Activated naive CD4-positive, alpha-beta T cell (primary cell): ENCODE results near the gene PRKCB.
"Not testable (repeated sequence)": the region's sequence is repeated elsewhere in the genome, so short reads cannot be mapped to it uniquely, and the experiment has no call there.

ENCODE experiments used
- DNase-seq, 4 experiments: peaks; one replicate each; lab custom pipeline; 2025; lab: John Stamatoyannopoulos, UW

The PRKCB gene

DNA sequence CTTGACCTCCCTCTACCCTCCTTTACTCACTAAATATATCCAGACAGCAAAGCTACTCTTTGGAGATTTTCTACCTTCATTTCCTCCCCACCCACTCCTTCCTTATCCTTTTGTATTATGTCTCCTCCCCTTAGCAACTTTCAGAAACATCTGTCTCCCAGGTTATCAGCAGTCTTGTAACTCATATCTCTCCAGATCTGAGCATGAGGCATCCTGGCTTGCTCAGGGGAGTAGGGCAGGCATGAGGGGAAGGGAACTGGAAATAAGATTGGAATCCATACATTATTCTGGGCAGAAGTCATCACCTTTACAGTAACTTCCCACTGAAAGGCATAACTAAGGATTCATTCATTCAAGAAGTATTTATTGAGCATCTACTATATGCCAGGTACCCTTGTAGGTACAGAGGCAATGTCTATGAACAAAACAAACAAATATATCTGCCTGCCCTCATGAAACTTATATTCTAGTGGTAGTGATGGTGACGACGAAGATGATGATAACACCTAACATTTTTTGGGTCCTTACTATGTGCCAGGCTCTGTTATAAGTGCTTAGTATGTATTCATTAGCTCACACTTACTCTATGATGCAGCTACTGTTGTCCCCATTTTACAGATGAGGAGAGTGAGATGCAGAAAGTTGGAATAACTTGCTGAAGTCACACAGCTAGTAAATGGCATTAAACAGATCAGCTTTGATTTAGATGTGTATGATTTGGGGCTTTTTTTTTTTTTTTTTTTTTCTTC lies 296.4 kb downstream of the PRKCB start:
- DNase-seq, result no peak

DNA sequence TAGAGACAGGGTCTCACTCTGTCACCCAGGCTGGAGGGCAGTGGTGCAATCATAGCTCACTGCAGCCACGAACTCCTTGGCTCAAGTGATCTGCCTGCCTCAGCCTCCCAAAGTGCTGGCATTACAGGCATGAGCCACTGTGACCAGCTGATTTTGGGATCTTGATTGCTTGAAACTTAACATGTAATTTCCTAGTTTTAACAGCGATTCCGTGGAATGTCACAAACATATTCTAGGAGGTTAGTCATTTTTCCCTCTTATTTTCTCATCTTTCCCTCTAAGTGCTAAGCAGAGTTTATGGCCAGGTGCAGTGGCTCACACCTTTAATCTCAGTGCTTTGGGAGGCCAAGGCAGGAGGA lies 297.0 kb downstream of the PRKCB start:
- DNase-seq, result no peak

GRCh38 chr16:24135624-24136565 lies 300.1 kb downstream of the PRKCB start:
- no peak for DNase-seq

- DNase-seq, result no peak
Measured at GRCh38 chr16:24138024-24138423, 302.2 kb downstream of the PRKCB start.

- DNase-seq, result no peak
Measured at GRCh38 chr16:24138575-24138974, 302.8 kb downstream of the PRKCB start.

DNA sequence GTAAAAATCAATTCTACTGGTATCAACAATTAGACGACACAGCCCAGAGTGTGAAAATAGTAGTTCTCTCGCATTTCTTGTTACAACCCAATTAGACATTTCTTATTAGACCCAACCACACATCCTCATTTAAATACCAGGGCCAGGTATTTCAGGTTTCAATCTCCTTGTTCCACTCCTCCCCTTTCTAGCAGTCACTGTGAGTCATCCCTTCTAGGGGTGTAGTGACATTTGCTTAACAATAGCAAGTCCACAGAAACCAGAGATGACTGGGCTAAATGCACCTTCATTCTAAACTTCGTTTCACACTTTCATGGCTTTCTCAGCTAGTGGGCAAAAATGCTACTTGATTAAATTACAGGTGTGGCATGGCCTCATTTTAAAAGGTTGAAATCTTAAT lies 303.5 kb downstream of the PRKCB start:
- DNase-seq, result no peak

- DNase-seq, result no peak
Measured at GRCh38 chr16:24140730-24141129, 304.9 kb downstream of the PRKCB start.

DNA sequence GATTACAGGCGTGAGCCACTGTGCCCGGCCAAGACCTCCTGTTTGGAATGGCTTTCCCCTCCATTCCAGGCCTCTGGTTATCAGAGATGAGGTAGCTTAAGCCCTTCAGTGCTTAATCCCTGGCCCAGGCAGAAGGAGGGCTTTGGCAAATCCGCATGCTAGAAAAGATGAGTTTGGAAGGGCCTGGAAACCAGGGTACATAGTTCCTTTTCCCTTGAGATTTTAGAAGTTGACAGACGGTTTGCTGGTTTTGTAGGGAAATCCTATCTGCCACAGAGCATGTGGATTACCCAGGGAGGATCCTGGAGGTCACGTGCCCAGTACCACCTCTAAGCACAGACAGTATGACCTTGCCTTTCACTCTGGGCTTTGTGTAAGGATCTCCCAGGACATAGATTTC lies 305.7 kb downstream of the PRKCB start:
- DNase-seq, result no peak

GRCh38 chr16:24141917-24142316 lies 306.1 kb downstream of the PRKCB start:
- DNase-seq, result no peak

DNA sequence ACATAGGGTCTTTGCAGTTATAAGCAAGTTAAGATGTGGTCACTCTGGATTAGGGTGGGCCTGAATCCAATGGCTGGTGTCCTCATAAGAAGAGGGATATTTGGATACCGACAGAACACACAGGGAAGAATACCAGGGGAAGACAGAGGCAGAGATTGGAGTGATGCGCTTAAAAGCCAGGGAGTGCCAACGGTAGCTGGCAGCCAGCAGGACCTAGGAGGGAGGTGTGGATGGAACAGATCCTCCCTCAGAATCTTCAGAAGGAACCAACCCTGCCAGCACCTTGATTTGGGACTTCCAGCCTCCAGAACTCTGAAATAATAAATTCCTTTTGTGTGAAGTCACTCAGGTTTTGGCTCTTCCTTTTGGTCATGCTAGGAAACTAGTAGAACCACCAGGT lies 310.1 kb downstream of the PRKCB start:
- DNase-seq, result no peak

- no peak for DNase-seq
Measured at GRCh38 chr16:24146518-24146917, 310.7 kb downstream of the PRKCB start.

DNA sequence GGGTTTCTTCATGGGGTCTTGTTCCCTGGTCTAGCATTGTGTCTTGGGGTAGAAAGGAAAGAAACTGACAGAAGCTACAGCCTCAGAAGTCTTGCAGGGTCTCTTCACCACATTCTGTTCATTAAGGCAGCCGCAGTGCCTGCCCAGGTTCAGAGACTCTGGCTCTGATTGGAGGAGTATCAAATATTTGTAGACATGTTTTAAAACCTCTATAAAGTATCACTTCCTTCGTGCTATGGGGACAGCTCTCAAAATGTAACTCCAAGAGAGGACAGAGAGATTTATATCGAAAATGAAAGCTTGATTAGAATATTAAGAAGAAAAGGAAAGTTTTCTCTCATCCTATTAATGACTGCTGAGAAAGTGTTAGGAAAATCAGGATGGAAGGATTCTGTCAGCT lies 313.3 kb downstream of the PRKCB start:
- no peak for DNase-seq

- no peak for DNase-seq
Measured at GRCh38 chr16:24150282-24150681, 314.5 kb downstream of the PRKCB start.

DNA sequence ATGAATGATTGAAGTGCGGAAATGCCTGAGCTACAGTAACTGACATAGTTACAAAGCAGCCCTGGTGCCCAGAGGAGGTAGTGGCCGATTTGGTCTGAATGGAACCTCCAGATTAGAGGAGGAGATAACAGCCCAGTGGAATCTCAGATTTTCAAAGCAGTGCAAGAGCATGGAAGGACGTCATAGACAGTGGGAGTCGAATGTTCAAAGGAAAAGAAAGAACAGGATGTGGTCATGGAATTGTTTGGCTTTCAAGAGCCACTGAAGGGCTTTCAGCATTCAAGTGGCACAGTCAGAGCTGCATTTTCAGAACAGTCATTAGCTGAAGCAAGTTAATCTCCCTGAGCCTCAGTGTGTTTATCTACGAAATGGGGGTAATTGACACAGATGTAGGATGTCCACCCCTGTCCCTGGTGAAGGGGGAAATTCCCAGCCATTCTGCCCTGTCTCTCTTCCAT lies 315.7 kb downstream of the PRKCB start:
- peak in 1 of 4 experiments; percentile 1 for DNase-seq

DNA sequence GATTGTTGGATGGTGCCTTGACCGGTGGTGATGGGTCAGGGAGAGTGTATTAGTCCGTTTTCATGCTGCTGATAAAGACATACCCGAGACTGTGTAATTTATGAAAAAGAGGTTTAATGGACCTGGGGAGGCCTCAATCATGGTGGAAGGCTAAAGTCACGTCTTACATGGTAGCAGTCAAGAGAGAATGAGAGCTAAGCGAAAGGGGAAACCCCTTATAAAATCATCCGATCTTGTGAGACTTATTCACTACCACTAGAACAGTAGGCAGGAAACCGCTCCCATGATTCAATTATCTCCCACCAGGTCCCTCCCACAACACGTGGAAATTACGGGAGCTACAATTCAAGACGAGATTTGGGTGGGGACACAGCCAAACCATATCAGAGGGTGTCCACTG lies 316.3 kb downstream of the PRKCB start:
- not testable (repeated sequence) for DNase-seq

DNA sequence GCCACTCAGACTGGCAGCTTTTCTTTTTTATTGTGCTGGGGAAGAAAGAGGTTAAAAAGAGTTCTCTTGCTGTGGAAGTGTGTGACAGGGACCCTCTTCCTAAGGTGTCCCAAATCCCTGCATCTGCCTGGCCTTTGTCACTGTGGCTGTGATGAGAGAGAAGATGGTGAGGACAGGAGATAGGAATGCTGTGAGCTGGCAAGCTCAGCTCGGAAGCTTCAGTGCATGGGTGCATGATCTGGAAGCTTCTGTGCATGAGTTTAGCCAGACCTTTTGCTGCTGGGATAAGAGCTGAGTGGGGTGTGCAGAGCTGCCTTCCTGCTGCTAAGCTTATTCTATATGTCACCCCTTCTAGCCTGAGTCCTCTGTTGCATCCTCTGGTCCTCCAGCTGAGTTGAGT lies 317.0 kb downstream of the PRKCB start:
- DNase-seq, result no peak

- no peak for DNase-seq
Measured at GRCh38 chr16:24156777-24157176, 321.0 kb downstream of the PRKCB start.

- DNase-seq, result no peak
Measured at GRCh38 chr16:24163935-24164334, 328.2 kb downstream of the PRKCB start.

DNA sequence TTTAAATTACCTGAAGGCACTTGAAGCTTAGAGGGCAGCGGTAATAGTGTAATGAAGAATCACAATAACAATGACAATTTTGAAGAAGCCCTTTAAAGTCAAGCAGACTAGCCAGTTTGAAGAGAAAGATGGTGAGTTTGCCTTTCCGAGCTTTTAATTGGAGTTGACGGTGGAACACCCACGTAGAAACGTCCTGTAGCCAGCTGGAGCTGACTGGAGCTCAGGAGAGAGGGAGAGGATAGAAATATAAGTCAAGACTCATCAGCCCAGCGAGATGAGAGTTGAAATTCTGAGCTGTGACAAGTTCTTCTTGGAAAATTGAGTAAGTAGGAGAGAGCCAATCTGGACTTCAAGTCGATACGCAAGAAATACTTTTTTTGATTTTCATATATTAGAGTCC lies 328.6 kb downstream of the PRKCB start:
- DNase-seq, result no peak

DNA sequence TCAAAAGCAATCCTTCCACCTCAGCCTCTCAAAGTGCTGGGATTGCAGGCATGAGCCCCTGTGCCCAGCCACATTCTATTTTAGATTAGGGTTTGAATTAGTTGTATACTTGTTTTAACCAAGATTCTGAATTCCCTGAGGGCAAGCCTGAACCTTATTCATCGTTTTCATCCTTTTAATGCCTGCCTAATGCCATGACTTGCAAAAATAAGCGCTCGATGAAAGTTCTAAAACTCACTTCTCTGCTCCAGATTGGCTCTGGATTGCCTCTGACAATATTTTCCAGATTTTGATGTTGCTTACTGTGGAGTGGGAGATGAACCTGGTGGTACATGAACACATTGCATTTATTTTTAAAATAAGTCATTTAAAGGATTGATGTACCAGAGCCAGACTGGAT lies 329.5 kb downstream of the PRKCB start:
- DNase-seq, result no peak

DNA sequence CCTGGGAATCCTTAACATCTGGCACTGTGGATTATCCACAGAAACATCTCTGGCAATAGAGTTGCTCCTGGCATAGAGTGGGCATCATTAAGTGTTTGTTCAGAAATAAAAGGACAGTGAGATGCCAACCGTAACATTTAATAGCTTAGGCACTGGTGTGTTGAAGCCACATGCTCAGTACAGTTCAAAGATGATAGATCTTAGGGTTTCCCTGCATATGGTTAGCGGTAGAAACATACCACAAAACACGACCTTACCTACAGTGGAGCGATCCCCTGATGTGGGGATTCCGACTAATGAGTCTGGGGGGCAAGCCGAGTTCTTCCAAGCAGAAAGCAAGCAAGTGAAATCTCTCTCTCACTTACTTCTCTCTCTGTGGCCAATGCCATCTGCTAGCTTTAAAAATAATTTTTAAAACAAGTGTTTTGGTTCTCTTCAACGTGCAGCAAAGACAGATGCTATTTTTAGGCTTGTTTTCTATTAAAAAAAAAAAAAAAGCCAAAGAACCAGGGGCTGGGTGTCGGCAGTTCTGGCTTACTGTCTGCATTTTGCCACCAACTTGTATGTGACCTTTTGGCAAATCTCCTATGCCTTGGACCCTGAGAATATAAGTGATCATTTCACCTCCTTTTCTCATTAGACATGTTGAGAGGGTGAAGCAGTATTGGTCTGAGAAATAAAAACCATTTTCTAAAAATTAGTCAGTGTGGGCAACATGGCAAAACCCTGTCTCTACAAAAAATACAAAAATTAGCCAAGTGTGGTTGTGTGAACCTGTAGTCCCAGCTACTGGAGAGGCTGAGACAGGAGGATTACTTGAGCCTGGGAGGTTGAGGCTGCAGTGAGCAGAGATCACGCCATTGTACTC lies 331.1 kb downstream of the PRKCB start:
- DNase-seq, result no peak

GRCh38 chr16:24168856-24169255 lies 333.1 kb downstream of the PRKCB start:
- no peak for DNase-seq
